ENCODE data around the gene SCAMP4. TPM values are rescaled to one million over a fixed set of nuclear protein-coding genes. Genes with fewer than 3 reads are reported as not detected.
A peak's percentile ranks its signal among the peaks of the same experiment; 100 is the strongest.
"Not testable (repeated sequence)": the region's sequence is repeated elsewhere in the genome, so short reads cannot be mapped to it uniquely, and the experiment has no call there.

SCAMP4 gene
- total and polyA plus RNA-seq, 7 experiments from 2014 or later = 11.8 to 35.5 (median 19.7) TPM

DNA sequence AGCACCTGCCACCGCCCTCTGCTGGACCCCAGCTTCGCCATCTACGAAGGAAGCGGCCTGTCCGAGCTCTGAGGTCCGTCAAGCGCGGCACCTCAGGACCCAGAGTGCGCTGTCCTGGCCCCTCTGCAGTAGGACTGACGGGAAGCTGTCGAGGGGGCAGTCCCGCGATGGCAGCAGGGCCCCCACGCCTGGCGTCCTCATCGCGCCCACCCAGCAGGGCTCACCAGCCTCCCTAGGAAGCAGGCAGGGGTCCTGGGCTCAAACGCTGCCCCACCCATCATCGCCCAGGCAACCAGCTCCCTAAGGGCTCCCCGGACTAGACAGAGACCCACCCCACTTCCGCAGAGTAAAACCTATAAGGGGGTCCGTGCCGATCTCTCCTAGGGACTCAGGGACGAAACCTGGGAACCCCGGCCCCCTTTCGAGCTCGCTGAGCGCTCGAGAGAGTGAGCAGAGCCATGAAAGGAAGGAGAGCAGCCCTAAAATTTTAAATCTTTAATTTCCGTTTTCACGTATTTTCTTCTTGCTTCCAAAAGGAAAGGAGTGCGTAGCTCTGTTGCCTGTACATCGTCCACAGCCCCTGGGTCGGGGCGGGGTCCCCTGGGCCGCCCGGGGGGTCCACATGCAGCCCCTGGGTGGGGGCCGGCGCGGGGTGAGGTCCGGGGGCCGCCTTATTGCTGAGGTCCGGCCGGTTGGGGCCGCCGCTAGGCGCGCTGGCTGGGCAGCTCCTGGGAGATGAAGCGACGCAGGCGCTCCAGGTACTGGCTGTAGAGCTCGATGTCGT is 28.5 kb upstream of the SCAMP4 start:
- DNase-seq; H3K36me3 Mint-ChIP-seq; H3K27me3 Mint-ChIP-seq; H3K9me3 ChIP-seq (ENCODE audit: control insufficient read depth in 2 of 3, low read length in 3 of 3); H3K9me3 Mint-ChIP-seq; H3K27me3 ChIP-seq (ENCODE audit: control insufficient read depth in 2 of 2, insufficient read depth in 2 of 2, low read length in 2 of 2): not testable (repeated sequence)
- H3K4me1 ChIP-seq (ENCODE audit: control insufficient read depth in 2 of 2, insufficient read depth in 2 of 2, low read length in 2 of 2) = peaks cover 30 to 35% of the 10 kb centered on the region in 2 donors
- H3K4me3 ChIP-seq (ENCODE audit: low read length) = peak overlapping the region; percentile 83
- Mint-ChIP-seq H3K4me1 (peaks cover 11 to 39% (median 21%) of the 10 kb centered on the region in 7 donors), H3K27ac (peak overlapping the region; percentile 92 to 98 (median 95)), H3K4me3 (peak overlapping the region; percentile 89 to 100 (median 98))
- POLR2A ChIA-PET = interaction anchor here (0.7 to 3.2 kb wide), 12 partner anchors 8 to 135 kb away, joined by 3 to 40 read pairs (median 4); partner anchors contain the start of genes ABHD17A, ADAT3 and SCAMP4
- H3K27ac ChIP-seq (ENCODE audit: low read depth, low read length) = peak overlapping the region; percentile 98
- CTCF ChIA-PET = interaction anchor here (0.8 to 1.0 kb wide), 2 partner anchors 18 to 52 kb away, joined by 3 to 4 read pairs; no protein-coding TSS in a partner anchor
- peaks cover 0 to 36% (median 0%) of the 10 kb centered on the region in 3 experiments for H3K36me3 ChIP-seq (ENCODE audit: control insufficient read depth in 2 of 3, insufficient read depth in 3 of 3, low read length in 3 of 3)
- intact Hi-C loops (cut with micrococcal nuclease) = loop anchor here (1.0 kb wide), 5 partner anchors 8 to 29 kb away; partner anchors contain the start of genes ADAT3 (in 2 of the 2), SCAMP4 (in 2 of the 2) and ABHD17A (in 1 of the 2)
- peak; percentile 11 for ATAC-seq

- Histone ChIP-seq H3K36me3 (ENCODE audit: control insufficient read depth in 2 of 3, insufficient read depth in 3 of 3, low read length in 3 of 3) (peaks cover 0 to 36% (median 0%) of the 10 kb centered on the region in 3 experiments), H3K4me1 (ENCODE audit: control insufficient read depth in 2 of 2, insufficient read depth in 2 of 2, low read length in 2 of 2) (peaks cover 35 to 39% of the 10 kb centered on the region in 2 donors)
- H3K9me3 Mint-ChIP-seq; DNase-seq; H3K4me3 Mint-ChIP-seq; H3K27ac ChIP-seq (ENCODE audit: low read depth, low read length); intact Hi-C loops (cut with micrococcal nuclease); ATAC-seq; H3K27me3 Mint-ChIP-seq; H3K4me3 ChIP-seq (ENCODE audit: low read length); H3K27me3 ChIP-seq (ENCODE audit: control insufficient read depth in 2 of 2, insufficient read depth in 2 of 2, low read length in 2 of 2); H3K27ac Mint-ChIP-seq; H3K36me3 Mint-ChIP-seq; H3K9me3 ChIP-seq (ENCODE audit: control insufficient read depth in 2 of 3, low read length in 3 of 3): not testable (repeated sequence)
- POLR2A ChIA-PET = interaction anchor here (1.6 to 3.2 kb wide), 3 partner anchors 8 to 21 kb away, joined by 13 to 21 read pairs (median 17); partner anchors contain the start of gene ABHD17A
- CTCF ChIA-PET = interaction anchor here (1.0 kb wide), 1 partner anchor 19 kb away, joined by 3 read pairs; no protein-coding TSS in a partner anchor
- H3K4me1 Mint-ChIP-seq = peaks cover 13 to 43% (median 25%) of the 10 kb centered on the region in 7 donors
Observed at GRCh38 chr19:1877280-1877660, 27.9 kb upstream of the SCAMP4 start.

GRCh38 chr19:1878583-1878982 is 26.6 kb upstream of the SCAMP4 start:
- Mint-ChIP-seq H3K4me3 (peak overlapping the region in 1 of 10 donors; percentile 13), H3K36me3 (peaks cover 3 to 17% (median 4%) of the 10 kb centered on the region in 5 donors)

DNA sequence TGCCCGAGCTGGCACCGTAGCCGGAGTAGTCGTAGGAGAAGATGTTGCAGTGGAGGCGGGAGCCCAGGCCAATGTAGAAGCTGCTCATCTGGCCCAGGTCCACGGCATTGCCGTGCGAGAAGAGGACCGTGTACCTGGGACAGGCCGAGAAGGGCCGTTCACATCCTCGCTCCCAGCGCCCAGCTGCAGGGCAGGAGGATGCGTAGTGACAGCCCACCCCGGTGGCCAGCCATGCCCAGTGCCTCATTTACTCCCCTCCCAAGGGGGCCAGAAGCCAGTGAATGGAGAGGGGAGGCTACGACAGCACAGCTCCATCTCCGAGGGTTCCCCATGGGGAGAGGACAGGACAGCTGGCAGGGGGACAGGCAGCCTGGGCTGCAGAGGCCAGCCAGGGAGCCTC is 25.2 kb upstream of the SCAMP4 start:
- H3K27me3 Mint-ChIP-seq; H3K9me3 ChIP-seq (ENCODE audit: control insufficient read depth in 2 of 3, low read length in 3 of 3); H3K9me3 Mint-ChIP-seq; intact Hi-C loops (cut with micrococcal nuclease); CTCF ChIA-PET; DNase-seq; ATAC-seq; H3K4me3 ChIP-seq (ENCODE audit: low read length); H3K27me3 ChIP-seq (ENCODE audit: control insufficient read depth in 2 of 2, insufficient read depth in 2 of 2, low read length in 2 of 2): not testable (repeated sequence)
- Mint-ChIP-seq H3K27ac (peak overlapping the region in 7 of 9 donors; percentile 11 to 81 (median 48)), H3K4me1 (peaks cover 21 to 44% (median 33%) of the 10 kb centered on the region in 7 donors), H3K4me3 (peak overlapping the region in 4 of 10 donors; percentile 17 to 73 (median 32)), H3K36me3 (peaks cover 3 to 13% (median 4%) of the 10 kb centered on the region in 5 donors)
- Histone ChIP-seq H3K4me1 (ENCODE audit: control insufficient read depth in 2 of 2, insufficient read depth in 2 of 2, low read length in 2 of 2) (peaks cover 28 to 36% of the 10 kb centered on the region in 2 donors), H3K27ac (ENCODE audit: low read depth, low read length) (peak overlapping the region; percentile 55), H3K36me3 (ENCODE audit: control insufficient read depth in 2 of 3, insufficient read depth in 3 of 3, low read length in 3 of 3) (peaks cover 0 to 29% (median 0%) of the 10 kb centered on the region in 3 experiments)
- POLR2A ChIA-PET = interaction anchor here (1.2 kb wide), 1 partner anchor 14 kb away, joined by 5 read pairs; no protein-coding TSS in a partner anchor

More at GRCh38 chr19:1878583-1878982, 26.6 kb upstream of the SCAMP4 start:
- DNase-seq; intact Hi-C loops (cut with micrococcal nuclease); ATAC-seq; H3K27me3 ChIP-seq (ENCODE audit: control insufficient read depth in 2 of 2, insufficient read depth in 2 of 2, low read length in 2 of 2); H3K27me3 Mint-ChIP-seq; H3K9me3 ChIP-seq (ENCODE audit: control insufficient read depth in 2 of 3, low read length in 3 of 3); CTCF ChIA-PET; POLR2A ChIA-PET; H3K4me3 ChIP-seq (ENCODE audit: low read length); H3K27ac ChIP-seq (ENCODE audit: low read depth, low read length); H3K9me3 Mint-ChIP-seq: not testable (repeated sequence)
- Histone ChIP-seq H3K4me1 (ENCODE audit: control insufficient read depth in 2 of 2, insufficient read depth in 2 of 2, low read length in 2 of 2) (peaks cover 37 to 40% of the 10 kb centered on the region in 2 donors), H3K36me3 (ENCODE audit: control insufficient read depth in 2 of 3, insufficient read depth in 3 of 3, low read length in 3 of 3) (peaks cover 0 to 24% (median 0%) of the 10 kb centered on the region in 3 experiments)
- H3K4me1 Mint-ChIP-seq = peaks cover 21 to 46% (median 37%) of the 10 kb centered on the region in 7 donors
- H3K27ac Mint-ChIP-seq = peak overlapping the region in 3 of 9 donors; percentile 12 to 79 (median 69)

DNA sequence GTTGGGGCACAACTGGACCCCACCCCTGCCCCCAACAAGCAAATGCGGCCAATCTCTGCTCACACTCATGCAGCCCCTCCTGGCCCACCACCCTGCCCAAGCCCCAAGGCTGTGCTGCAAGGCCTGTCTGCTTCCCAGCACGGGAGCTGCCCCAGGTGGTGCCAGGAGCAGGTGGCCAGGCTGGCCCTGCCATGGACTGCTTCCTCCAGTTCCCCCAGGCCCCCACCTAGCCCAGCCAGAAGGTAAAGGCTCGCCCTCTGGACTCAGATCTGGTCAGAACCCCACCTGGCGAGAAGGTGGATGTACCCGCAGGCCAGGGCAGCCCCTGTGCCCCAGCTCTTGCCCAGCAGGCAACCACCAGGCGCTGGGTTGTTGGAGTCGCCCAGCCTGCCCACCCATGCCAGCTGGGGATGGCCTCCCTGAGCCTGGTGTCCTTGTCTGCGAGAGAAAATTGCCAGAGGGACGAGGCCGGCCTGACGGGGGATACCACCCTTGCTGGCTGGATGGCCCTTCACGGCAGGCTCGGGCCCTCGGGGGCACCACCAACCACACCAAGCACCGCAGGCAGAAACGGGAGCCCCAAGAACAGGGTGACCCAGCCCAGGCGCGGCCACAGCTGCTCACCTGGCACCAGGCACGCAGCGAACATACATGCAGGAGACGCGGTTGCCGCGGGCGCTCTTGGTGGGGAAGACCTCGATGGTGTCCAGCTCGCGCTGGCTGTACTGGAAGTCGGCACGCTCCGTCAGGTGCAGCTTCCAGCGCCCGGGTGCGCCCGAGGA is 24.4 kb upstream of the SCAMP4 start:
- ChIA-PET POLR2A (interaction anchor here (1.2 to 1.8 kb wide), 3 partner anchors 14 to 25 kb away, joined by 3 to 8 read pairs (median 5); no protein-coding TSS in a partner anchor), CTCF (no interaction called here)
- intact Hi-C loops (cut with micrococcal nuclease) = no loop called here
- Mint-ChIP-seq H3K4me1 (peaks cover 21 to 43% (median 32%) of the 10 kb centered on the region in 7 donors), H3K9me3 (peaks cover 0 to 2% (median 0%) of the 10 kb centered on the region in 11 donors), H3K4me3 (peak overlapping the region in 9 of 10 donors; percentile 16 to 73 (median 39)), H3K36me3 (peaks cover 3 to 13% (median 4%) of the 10 kb centered on the region in 5 donors), H3K27ac (peak overlapping the region in 8 of 9 donors; percentile 24 to 81 (median 63)), H3K27me3 (peaks cover 0 to 2% (median 0%) of the 10 kb centered on the region in 5 donors)
- no peak for ATAC-seq
- H3K27me3 ChIP-seq (ENCODE audit: control insufficient read depth in 2 of 2, insufficient read depth in 2 of 2, low read length in 2 of 2) = no peaks in the 10 kb centered on the region
- no peak for DNase-seq
- H3K4me3 ChIP-seq (ENCODE audit: low read length) = no peak overlapping the region
- H3K9me3 ChIP-seq (ENCODE audit: control insufficient read depth in 2 of 3, low read length in 3 of 3) = no peaks in the 10 kb centered on the region
- peak overlapping the region; percentile 55 for H3K27ac ChIP-seq (ENCODE audit: low read depth, low read length)
- H3K4me1 ChIP-seq (ENCODE audit: control insufficient read depth in 2 of 2, insufficient read depth in 2 of 2, low read length in 2 of 2) = peaks cover 28 to 36% of the 10 kb centered on the region in 2 donors
- peaks cover 0 to 24% (median 0%) of the 10 kb centered on the region in 3 experiments for H3K36me3 ChIP-seq (ENCODE audit: control insufficient read depth in 2 of 3, insufficient read depth in 3 of 3, low read length in 3 of 3)
